Ascending aorta (tissue), 2 donors: ENCODE data around the gene IGF2. TPM values are rescaled to one million over a fixed set of nuclear protein-coding genes. Genes with fewer than 3 reads are reported as not detected.

Experiments used
- DNase-seq, 2 donors: peaks; one replicate each; pipeline ENCODE4 v3.0.0-alpha.2; 2019; ENCODE audit warnings: low spot score in 2 of 2
- H3K27ac ChIP-seq, 2 donors: fragments of 200-600 bp; sonication (generic); one replicate each; pipeline ENCODE4 v1.5.1; 2016 to 2017; ENCODE audit warnings: mild to moderate bottlenecking in 1 of 2
- H3K27me3 ChIP-seq: fragments of 200-600 bp; sonication (generic); one replicate; pipeline ENCODE4 v1.5.1; 2017
- H3K36me3 ChIP-seq, 2 donors: fragments of 200-600 bp; sonication (generic); one replicate each; pipeline ENCODE4 v1.5.1; 2016
- H3K4me1 ChIP-seq, 2 donors: fragments of 200-600 bp; sonication (generic); one replicate each; pipeline ENCODE4 v1.5.1; 2016 to 2017; ENCODE audit warnings: mild to moderate bottlenecking in 1 of 2
- H3K4me3 ChIP-seq, 2 donors: fragments of 200-600 bp; sonication (generic); one replicate each; pipeline ENCODE4 v1.5.1; 2016 to 2017; ENCODE audit warnings: mild to moderate bottlenecking in 1 of 2
- H3K9me3 ChIP-seq, 2 donors: fragments of 200-600 bp; sonication (generic); one replicate each; pipeline ENCODE4 v1.5.1; 2016
- CTCF ChIP-seq, 3 experiments: fragments of 200-600 bp in 2 of 3; fragments of 450-650 bp in 1 of 3; sonication (generic) in 2 of 3; IDR thresholded peaks; one replicate each; pipeline ENCODE4 v1.5.1; 2016 to 2019; ENCODE audit warnings: antibody characterized with exemption in 3 of 3, mild to moderate bottlenecking in 1 of 3, moderate library complexity in 1 of 3
- intact Hi-C: fragments of 100-400 bp; cut with DNase I; formaldehyde crosslinking; loops from one replicate; pipeline ENCODE4 v1.15.1; 2023
- total RNA-seq: library from RNA; depleted of rRNA; stranded (reverse); fragments of >200 nt; gene quantifications from one replicate; pipeline ENCODE4 v1.1.0, GENCODE V29; 2016

IGF2 gene
- total RNA-seq, 1 donor from 2014 or later = 124 TPM

DNA sequence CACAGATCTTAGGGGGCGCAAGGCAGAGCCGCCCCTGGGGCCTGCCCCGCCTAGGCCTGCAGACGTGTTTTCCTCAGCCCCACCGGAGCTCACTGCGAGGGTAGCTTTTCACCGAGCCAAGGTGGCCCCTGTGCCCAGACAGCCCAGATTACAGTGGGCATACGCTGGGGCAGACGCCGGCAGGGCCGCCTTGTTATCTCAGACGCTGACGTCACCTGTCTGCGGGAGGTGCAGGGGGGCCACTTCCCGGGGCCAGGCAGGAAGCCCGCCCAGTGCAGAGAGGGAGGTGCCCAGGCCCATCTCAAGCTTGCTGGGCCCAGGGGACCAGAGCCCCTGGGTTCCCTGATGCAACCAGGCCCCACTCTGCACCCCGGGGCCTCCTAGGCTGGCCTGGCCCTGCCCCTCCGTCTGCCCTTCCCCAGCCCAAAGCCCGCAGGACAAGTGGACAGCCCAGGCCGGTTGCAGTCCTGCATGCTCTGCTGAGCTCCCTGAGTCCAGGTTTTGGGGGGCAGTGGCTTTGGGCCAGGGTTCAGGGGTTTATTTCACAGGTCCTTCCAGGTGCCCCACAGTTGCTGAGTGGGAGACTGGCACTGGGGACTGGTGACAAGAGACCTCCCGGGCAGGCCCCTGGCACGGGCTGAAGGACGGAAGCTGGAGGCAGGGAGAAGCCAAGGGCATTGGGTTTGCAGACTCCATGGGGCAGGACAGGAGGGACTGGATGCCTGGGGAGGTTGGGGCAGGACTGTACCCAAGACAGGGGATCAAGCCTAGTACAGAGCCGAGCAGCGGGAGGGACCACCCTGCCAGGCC is 38.6 kb downstream of the IGF2 start:
- Histone ChIP-seq H3K4me1 (no peaks in the 10 kb centered on the region), H3K27ac (no peak overlapping the region), H3K27me3 (no peaks in the 10 kb centered on the region), H3K9me3 (no peaks in the 10 kb centered on the region), H3K4me3 (no peak overlapping the region), H3K36me3 (no peaks in the 10 kb centered on the region)
- no peak for TF ChIP-seq CTCF (IDR thresholded peaks at IDR 0.05)
- peak in 1 of 2 donors; percentile 49 for DNase-seq
- intact Hi-C loops = no loop called here

- Histone ChIP-seq H3K4me1 (no peaks in the 10 kb centered on the region), H3K36me3 (no peaks in the 10 kb centered on the region), H3K9me3 (no peaks in the 10 kb centered on the region), H3K4me3 (no peak overlapping the region), H3K27ac (no peak overlapping the region), H3K27me3 (no peaks in the 10 kb centered on the region)
- intact Hi-C loops = no loop called here
- TF ChIP-seq CTCF (IDR thresholded peaks at IDR 0.05) = no peak
- DNase-seq = peak in 1 of 2 donors; percentile 39
These were observed 39.5 kb downstream of the IGF2 start for GRCh38 chr11:2099516-2100349.

- no peak for TF ChIP-seq CTCF (IDR thresholded peaks at IDR 0.05)
- Histone ChIP-seq H3K9me3 (no peaks in the 10 kb centered on the region), H3K27ac (no peak overlapping the region), H3K4me1 (no peaks in the 10 kb centered on the region), H3K36me3 (no peaks in the 10 kb centered on the region), H3K27me3 (no peaks in the 10 kb centered on the region), H3K4me3 (no peak overlapping the region)
- intact Hi-C loops = no loop called here
- peak in 1 of 2 donors; percentile 40 for DNase-seq
These were observed 40.3 kb downstream of the IGF2 start for GRCh38 chr11:2098691-2099515.

DNA sequence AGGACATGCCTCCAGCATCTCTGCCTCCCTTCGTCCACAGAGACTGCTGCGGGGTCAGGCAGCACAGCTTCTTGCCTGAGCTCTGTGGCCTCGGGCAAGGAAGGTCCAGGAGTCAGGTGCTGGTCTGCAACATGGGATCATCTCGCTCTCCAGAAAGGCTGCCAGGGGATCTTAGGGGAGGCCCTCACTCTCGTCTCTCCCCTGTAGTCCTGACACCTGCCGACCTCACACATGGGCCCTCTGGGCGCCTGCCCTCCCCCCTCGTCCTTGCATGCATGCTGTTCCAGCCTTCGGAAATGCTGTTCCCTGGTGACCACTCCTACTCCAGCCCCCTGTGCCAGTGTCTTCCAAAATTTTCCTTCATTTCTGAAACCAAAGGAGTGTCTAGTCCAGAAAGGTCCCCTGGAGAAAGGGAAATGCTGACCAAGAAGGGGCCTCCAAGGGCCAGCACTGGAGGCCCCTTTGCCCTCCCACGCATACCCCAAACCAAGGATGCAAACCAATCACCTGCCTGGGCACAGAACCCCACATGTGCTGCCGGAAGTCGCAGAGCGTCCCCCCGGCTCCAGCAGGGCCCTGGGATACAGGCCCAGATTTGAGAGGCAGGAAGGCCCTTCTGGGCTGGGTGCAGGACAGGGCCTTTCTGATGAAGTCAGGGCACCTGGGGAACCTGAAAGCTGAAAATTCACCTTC is 41.0 kb downstream of the IGF2 start:
- H3K4me1 ChIP-seq = peaks cover 0 to 3% of the 10 kb centered on the region in 2 donors
- no peaks in the 10 kb centered on the region for H3K36me3 ChIP-seq
- peak in 1 of 2 donors; percentile 44 for DNase-seq
- no peaks in the 10 kb centered on the region for H3K9me3 ChIP-seq
- intact Hi-C loops = no loop called here
- H3K4me3 ChIP-seq = no peak overlapping the region
- no peak for TF ChIP-seq CTCF (IDR thresholded peaks at IDR 0.05)
- H3K27me3 ChIP-seq = no peaks in the 10 kb centered on the region
- H3K27ac ChIP-seq = no peak overlapping the region
